HG02943 (cell line): ENCODE results near the gene KRT71.

Experiments used
- ATAC-seq: cut with Tn5 transposase; IDR thresholded peaks from one replicate; pipeline ENCODE4 v1.9.1; 2021; ENCODE audit warnings: mild to moderate bottlenecking, low read depth, moderate library complexity; ENCODE audit not compliant: unreplicated experiment

KRT71 gene

DNA sequence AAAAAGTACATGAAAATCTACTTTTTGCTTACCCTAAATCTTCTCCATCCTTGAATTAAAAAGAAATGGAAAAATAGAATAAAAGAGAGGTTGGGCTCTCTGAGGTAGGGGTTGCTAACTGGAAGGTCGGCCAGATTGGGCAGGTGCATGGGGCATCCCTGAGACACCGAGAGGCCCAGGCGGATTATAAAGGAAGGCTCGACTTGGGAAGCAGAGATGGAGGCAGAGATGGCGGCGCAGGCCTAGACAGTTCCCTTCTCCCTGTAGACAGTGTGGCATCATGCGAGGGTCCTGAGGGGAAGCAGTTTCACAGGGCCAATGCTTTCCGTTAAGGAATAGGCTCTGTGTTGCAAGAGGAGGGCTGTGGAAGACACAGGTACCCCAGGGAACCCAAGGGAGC is 24.4 kb upstream of the KRT71 start:
- no peak for ATAC-seq

DNA sequence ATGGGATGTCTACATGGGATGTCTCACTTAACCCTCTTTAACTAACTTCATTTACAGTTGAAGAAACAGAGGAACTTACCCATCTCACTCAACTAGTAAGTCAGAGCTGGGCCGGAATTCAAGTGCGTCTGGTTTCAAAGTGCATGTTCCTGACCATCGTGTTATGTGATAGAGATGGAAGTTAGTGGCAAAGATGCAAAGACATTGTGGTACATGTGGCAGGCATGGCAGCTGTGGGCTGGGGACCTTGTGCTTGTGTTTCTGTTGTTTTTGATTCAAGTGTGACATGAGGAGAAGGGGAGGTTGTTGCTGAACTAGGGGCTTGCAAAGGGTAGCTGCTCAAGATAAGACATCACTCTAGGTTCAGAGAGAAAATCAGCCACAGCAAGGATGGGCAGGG is 23.0 kb upstream of the KRT71 start:
- no peak for ATAC-seq

DNA sequence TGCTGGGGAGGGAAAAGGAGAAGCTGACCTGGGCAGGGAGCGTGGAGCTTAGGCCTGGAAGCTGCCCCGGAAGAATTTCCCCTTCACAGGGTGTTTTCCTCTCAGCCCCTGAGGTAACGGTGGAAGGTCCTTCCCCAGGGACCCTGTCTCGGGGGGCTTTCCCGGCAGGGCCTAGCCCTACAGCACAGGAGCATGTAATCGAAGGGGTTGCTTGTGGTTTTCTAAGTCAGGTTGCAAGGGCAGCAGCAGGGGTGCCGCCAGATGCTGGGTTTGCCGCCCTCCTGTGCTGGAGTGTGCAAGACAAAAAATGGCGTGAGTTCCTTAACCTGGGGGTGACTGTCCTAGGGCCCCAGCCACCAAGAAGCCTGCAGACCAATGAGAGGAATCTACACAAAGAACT is 22.3 kb upstream of the KRT71 start:
- no peak for ATAC-seq

DNA sequence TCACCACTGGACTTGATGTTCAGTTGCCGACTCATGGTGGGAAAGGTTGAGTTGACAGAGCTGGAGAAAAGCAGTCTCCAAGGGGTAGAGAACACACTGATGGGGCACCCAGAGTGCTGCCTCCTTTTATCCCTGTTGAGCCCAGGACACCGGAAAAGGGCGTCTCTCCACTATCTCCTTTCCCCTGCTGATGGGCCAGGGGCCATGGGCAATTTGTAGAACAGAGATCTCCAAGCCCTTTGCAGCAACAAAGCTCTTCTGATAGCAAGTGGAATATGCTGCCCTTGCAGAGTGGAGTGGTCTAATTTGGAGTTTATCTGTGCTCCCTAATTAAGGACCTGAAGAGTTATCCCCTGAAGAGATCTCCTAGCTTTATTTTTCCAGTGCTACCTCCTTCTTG is 20.8 kb upstream of the KRT71 start, which contains the start of gene KRT74:
TSS of gene KRT74 (minus strand) at position 101 of the 400 bp plus-strand sequence. CDS start at position 35, 66 bp downstream.
- no peak for ATAC-seq

DNA sequence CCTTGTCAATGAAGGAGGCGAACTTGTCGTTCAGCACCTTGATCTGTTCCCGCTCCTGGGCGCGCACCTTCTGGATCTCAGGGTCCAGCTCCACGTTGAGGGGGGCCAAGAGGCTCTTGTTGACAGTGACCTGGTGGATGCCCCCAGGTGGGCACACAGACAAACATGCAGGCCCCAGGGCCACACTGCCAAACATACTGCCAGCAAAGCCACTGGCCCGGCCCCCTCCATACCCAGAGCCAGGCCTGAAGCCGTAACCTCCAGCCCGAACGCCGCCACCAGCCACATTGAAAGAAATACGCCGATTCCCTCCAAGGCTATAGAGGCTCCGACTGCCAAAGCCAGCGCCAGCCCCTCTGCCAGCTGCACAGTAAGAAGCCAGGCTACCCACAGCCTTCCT is 20.4 kb upstream of the KRT71 start:
- no peak for ATAC-seq

DNA sequence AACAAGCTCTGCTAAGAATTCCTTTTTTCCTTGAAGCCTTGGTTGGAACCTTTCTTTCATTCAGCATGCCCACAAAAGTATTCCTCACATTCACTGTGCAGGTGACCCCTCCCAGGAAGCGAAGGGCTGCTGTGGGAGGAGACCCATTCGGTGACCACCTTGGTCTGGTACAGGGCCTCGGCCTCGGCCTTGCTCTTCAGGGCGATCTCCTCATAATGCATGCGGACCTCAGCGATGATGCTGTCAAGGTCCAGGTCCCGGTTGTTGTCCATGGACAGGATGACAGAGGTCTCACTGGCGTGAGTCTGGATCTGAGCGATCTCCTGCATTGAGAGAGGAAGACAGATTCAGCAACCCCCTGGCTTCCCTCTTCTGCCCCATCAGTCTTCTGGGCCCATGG is 17.6 kb upstream of the KRT71 start:
- no peak for ATAC-seq

DNA sequence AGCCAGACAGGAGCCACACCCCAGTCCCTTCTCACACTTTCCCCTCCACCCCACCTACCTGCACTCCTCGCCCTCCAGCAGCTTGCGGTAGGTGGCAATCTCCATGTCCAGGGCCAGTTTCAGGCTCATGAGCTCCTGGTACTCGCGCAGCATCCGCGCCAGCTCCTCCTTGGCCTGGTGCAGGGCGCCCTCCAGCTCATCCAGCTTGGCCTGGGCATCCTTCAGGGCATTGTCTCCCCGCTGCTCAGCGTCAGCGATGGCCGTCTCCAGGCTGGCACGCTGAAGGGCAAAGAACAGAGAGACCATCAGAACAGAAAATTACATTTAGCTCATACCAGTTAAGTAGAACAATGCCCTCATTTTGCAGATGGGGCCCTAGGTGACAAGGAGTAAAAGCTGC is 15.2 kb upstream of the KRT71 start:
- no peak for ATAC-seq

DNA sequence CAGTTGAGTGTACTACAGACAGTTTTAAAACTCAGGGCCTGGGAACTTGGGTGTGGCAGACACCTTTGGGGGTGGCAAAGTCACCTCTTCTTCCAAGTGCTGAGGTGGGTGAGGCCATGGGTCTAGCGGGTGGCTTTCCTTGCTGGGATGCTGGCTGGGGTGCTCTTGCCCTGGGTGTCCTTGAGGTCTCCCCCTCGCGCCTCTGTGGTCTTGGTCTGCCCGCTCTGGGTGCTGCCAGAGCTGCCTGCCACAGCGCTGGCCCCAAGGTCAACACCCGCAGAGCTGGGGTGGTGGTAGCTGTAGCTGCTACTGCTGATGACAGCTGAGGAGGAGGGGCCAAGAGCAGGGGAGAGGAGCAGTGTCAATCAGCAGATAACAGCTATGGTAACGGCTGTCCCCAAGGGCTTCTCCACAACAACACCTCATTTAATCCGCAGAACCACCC is 13.9 kb upstream of the KRT71 start:
- ATAC-seq: no peak

DNA sequence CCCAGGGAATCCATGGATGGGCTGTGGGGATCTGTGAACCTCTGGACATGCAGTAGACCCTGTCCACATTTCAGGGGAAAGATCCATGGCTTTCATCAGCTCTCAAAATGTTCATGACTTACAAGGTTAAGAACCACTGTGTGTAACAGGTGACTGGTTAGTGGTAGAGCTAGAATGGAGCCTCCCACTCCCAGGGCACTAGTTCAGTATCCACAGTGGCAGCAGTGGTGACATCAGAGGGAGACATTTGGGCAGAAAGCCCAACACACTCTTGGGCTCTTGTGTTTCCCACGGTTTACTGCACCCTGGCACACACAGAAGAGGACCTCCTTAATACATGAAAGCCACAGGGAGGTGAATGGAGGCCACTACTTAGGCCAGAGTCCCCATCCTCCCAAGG is 11.6 kb upstream of the KRT71 start:
- no peak for ATAC-seq

DNA sequence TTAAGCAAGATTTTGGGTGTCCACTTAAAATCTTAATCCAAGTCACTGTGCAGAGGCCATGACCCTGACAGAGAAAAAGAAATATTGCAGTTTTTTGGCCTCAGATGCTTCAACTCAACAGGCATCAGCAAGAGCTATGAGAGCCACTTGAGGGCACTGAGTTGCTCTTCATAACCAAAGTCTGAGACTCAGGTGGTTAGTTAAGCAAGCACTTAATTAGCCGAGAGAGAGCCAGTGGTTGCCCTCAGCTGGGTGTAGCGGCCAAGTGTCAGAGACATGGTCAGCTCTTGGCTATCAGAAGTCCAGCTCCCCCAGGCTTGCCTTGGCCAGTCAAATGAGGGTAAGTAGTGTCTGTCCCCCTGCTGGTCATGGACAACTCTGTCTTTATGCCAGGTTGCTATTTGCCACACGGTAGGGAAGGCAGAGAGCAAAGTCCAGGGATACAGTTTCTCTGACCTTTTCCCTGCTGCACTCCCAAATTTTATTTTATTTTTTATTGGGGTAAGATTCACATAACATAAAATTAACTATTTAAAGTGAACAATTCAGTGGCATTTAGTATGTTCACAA is 9.0 kb upstream of the KRT71 start:
- no peak for ATAC-seq

DNA sequence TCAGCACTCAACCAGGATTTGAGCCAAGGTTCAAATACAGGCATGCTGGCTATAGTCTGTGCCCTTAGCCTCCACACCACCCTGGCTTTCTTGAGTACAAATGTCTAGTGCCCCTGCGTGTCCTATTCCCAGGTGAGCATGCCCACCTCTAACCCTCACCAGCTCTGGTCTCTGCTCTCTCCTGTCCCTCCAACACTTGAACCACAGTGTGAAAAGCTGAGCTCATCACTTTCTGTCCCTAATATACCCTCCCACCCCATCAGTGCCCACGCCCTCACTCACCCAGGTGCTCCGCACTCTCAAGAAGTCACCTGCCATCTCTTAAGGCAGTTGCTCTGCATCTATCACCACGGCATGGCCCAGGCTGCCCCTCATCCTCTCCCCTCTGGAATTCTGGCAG is 7.0 kb upstream of the KRT71 start:
- ATAC-seq: no peak

DNA sequence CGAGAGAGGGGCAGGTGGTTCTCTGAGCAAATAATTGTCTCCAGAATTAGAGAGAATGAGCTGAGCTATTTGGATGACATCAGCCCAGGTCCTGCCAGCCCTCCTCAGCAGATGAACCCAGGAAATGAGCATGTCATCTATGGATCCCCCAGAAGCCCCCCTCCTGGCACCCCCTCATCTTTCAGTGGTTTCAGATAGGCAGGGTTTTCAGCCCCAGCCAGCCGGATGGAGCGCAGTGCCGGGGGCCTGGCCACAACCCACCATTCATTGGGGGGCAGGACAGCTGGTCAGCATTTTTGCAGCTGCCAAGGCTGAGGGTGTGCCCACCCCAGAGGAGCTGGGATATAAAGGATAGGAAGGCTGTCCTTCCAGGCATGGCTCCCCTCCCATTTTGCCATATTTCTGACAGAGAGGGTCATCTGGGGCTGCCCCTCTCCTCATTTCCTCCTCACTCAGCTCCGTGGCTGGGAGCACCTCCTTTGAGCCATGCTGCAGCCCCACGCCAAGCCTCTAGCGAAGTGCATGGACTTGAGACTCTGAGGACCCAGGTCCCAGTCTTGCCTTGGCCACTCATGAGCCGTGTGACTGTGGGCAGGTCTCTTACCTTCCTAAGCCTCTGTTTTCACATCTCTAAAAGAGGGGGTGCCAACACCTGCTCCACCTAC is 6.0 kb upstream of the KRT71 start:
- no peak for ATAC-seq

DNA sequence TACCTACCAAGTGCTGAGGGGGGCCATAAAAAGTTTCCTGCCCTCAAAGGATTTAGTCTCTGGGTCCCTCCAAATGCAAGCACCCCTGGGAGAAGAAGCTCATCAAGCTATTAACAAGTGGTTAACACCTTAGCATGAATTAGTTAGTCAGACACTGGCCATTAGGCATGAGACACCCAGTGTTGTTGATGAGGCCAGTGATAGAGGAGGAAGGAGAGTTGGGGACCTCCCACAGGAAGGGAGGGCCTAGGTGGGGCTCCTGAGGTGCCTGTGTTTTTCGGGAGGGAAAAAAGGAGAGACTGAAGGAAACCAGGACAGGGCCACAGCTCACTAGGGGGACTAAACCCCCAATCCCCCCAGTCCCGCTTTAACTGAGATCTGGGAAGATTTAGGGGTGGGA is 4.5 kb upstream of the KRT71 start:
- no peak for ATAC-seq

DNA sequence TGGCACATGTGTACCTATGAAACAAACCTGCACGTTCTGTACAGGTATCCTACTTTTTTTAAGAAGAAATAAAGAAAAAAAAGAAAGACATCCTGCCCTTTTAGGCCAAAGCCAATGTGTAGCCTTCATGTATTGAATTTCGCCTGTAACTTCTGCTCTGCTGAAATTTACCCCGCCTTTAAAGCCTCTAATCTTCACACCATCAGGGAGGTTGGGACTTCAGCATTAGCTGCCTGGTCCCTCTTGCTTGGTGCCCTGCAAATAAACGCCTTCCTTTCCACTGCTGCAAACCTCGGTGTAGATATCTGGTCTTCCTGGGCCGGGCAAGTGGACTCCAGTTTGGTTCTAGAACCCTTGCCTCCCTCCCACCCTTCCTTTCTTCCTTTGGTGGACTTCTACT is 2.6 kb upstream of the KRT71 start:
- ATAC-seq: no peak

DNA sequence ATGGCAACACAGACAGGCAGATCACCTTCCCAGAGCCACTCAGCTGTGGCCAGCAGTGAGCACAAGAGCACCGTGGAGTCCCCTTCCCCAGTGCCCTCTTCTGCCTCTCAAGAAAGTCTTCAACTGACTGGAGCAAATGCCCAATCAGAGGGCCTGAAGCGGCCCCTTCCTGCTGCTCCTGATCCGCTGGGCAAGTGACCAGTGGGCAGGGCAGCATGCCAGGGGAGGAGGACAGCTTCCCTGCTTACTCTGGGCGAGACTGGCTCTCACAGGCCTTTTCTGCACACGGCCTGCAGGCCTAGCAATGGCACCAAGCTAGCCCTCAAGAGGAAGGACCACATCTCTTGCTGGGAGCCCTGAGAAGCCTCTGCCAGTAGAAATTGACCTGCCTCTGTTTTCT is 890 bp downstream of the KRT71 start:
- ATAC-seq: no peak

DNA sequence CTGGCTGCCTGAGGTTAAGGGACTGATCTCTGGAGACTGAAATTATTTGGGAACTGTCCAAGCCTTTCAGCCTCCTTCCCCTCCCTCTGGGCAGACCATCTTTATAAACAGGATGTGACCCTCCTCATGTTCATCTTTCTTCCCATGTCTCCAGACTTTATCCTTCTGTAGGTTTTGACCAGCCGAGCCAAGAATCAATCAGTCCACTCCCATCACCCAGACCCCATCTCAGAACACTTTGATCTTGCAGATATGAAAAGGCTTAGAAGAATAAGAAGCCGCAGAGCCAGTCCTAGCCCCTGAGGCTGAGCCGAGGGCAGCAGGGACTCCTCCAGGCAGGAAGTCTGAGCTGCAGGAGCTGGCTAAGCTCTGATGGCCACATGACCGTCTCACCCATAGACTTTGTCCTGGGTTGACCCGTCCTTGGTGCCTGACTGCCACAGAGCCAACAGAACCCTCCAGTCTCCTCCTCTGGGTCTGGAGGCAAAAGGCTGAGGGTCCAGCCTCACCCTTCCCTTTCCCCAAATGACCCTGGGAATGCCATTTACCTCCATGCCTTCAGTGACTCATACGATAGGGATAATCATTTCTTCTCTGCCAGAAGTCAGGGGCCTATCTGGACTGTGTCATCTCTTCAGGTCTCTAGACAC is 1.6 kb downstream of the KRT71 start:
- ATAC-seq: no peak

DNA sequence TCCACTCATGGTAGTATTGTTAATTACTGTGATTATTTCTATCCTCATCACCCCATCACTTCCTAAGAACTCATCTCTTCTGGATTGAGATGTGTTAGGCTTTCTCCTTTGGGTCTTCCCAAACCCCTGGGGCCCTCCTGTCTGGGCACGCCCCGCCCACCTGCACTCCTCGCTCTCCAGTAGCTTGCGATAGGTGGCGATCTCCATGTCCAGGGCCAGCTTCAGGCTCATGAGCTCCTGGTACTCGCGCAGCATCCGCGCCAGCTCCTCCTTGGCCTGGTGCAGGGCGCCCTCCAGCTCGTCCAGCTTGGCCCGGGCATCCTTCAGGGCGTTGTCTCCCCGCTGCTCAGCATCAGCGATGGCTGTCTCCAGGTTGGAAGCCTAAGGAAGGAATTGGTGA is 6.8 kb downstream of the KRT71 start:
- ATAC-seq: no peak

DNA sequence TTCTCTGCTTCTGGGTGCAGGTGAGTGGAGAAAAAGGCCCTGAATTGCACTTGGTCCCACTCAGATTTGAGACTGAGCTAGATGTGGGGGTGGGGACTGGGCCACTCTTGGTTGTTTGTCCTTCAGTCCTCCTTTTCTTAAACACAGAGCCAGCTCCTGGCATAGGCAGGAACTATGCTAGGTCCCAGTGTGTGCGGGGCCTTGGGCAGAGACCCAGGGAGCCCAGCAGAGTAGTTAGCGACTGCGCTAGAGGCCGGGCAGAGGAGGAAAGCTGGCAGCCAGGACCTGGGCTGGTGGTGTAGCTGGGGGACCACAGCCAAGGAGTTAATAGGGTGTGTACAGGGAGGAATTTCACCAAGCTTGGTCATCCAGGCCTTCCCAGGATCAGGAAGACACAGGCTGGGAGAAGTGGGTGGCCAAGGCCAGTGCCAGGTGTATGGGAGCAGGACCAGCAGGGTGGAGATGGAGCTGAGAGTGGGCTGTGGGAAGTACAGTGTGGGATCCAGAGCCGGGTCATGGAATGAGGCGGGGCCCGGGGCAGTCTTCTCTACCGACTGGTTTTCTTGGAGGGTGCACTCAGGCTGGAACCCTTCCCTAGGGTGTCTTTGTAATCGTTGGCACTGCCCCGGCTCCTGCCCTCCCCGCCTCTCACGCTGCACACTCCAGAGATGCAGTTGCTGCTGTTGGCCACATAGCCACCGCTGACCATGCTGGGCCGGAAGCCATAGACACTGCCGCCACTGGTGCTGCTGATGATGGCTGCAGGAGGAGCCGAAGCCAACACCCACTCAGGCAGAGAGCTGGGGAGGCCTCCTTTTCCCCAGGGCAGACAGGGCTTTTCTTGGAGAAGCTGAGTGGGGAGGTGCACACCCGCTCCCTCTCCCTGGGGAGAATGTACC is 8.7 kb downstream of the KRT71 start:
- ATAC-seq: no peak

DNA sequence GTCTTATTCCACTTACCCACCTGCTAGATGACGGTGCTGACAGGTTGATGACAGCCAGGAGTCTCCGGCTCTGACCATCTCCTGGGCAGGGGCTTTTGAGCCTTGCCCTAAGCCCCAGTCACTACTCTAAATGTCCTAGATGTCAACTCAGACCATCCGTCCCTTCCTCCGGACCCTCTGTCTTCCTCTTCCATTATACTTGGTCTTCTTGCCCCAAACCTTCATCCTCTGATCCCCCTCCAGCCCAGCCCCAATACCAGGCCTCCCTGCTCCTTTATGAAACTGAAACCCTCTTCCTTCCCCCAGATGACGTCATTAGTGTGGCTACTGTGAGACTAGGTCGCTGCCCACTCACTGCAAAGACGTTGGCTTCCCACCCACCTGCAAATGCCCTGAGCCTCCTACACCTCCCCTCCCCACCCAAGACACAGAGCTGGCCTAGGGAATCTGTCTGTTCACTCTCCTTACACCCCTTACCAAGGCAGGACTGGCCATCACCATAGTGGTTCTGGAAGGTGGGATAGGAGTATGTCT is 10.1 kb downstream of the KRT71 start:
- ATAC-seq: no peak

DNA sequence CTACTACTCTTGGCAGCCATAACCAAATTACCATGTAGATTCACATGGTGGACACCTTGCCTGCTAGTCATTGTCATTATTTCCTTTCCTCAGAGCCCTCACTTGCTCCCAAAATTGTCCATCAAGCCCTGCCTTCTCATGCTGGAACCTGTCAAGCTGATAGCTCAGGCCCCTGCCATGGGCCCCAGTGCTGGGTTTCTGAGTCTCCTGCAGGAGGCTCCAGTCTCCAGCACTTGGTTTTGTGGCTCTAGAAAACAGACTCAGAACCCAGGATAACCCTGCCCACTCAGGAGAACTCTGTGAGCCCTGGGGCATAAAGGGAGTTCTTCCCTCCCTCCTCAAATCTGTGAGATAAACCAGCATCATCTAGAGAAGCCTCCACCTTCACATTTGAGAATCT is 10.8 kb downstream of the KRT71 start:
- ATAC-seq: no peak

DNA sequence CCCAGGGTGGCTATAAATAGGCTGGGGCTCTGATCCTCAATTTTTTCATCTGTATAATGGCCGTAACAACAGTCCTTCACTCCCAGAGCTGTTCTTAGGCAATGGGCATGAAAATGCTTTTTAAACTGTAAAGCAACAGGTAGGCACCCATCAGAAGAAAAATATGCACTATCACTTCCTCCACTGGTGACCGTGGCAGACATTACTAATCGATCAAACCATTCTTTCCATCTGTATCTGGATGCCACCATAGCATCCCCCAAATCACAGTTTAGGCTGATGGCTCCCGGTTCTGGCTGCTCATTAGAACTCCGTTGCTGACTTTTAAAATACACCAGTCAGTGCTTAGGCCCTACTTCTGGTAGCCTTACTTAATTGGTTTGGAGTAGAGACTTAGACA is 11.2 kb downstream of the KRT71 start:
- no peak for ATAC-seq
